ENCODE results near the gene C20orf144.

Gene C20orf144

GRCh38 chr20:33677991-33678702, 16.0 kb downstream of the C20orf144 start:
- DNase-seq: no peak

- DNase-seq: no peak
Measured at GRCh38 chr20:33679758-33680485, 17.8 kb downstream of the C20orf144 start.

- DNase-seq: no peak
Measured at GRCh38 chr20:33680686-33681085, 18.6 kb downstream of the C20orf144 start.

- no peak for DNase-seq
Measured at GRCh38 chr20:33681288-33681687, 19.2 kb downstream of the C20orf144 start.

GRCh38 chr20:33681728-33682353, 19.7 kb downstream of the C20orf144 start:
- no peak for DNase-seq

- no peak for DNase-seq
Measured at GRCh38 chr20:33684533-33685327, 22.6 kb downstream of the C20orf144 start.

- peak; percentile 62 for DNase-seq
Measured at GRCh38 chr20:33685328-33686099, 23.4 kb downstream of the C20orf144 start.

- DNase-seq: peak; percentile 82
Measured at GRCh38 chr20:33686100-33686983, 24.2 kb downstream of the C20orf144 start, which contains the start of gene E2F1. Gene E2F1 (minus strand): TSS chr20:33686385. CDS start chr20:33686264, 121 bp downstream.

- no peak for DNase-seq
Measured at GRCh38 chr20:33686984-33687366, 24.8 kb downstream of the C20orf144 start.

- no peak for DNase-seq
Measured at GRCh38 chr20:33687370-33687915, 25.3 kb downstream of the C20orf144 start.

- DNase-seq: no peak
Measured at GRCh38 chr20:33687993-33688937, 26.1 kb downstream of the C20orf144 start.

- DNase-seq: no peak
Measured at GRCh38 chr20:33688938-33689424, 26.9 kb downstream of the C20orf144 start.

- DNase-seq: no peak
Measured at GRCh38 chr20:33689493-33689892, 27.4 kb downstream of the C20orf144 start.

GRCh38 chr20:33689973-33690372, 27.8 kb downstream of the C20orf144 start:
- DNase-seq: no peak

GRCh38 chr20:33693289-33693688, 31.2 kb downstream of the C20orf144 start:
- no peak for DNase-seq

- no peak for DNase-seq
Measured at GRCh38 chr20:33693741-33694638, 31.9 kb downstream of the C20orf144 start.

GRCh38 chr20:33694639-33695012, 32.5 kb downstream of the C20orf144 start:
- DNase-seq: peak; percentile 12

GRCh38 chr20:33696448-33696847, 34.3 kb downstream of the C20orf144 start:
- DNase-seq: no peak

Measured in NCI-H1694 treated with DMSO at 0.1 percent for 48 hours (cell line).